IMR-90 (cell line): ENCODE measurements around the gene FBXW11. TPM values are rescaled to one million over a fixed set of nuclear protein-coding genes. Genes with fewer than 3 reads are reported as not detected.

Source experiments
- ATAC-seq: fragments of 200-7000 bp; cut with Tn5 transposase; 2 replicates; pipeline ENCODE4 v1.9.1; 2020; ENCODE audit warnings: low read depth, mild to moderate bottlenecking, moderate library complexity
- BruUV-seq: library from RNA; stranded (reverse); fragments of 400-500 nt; replicated peaks from 2 replicates; lab custom pipeline; 2021; lab: Mats Ljungman, UMichigan
- CTCF ChIA-PET: fragments of 300-600 bp; formaldehyde crosslinking; extraction: SDS; loops from one replicate; lab custom pipeline; 2021; ENCODE audit warnings: antibody characterized with exemption; lab: Yijun Ruan, JAX
- POLR2A ChIA-PET: fragments of 300-600 bp; sonication (Branson Sonifier 250); formaldehyde crosslinking; loops from one replicate; lab custom pipeline; 2022; ENCODE audit warnings: antibody characterized with exemption; ENCODE audit not compliant: unreplicated experiment; lab: Charles Lee
- DNase-seq: peaks from one replicate; pipeline ENCODE4 v3.0.0; 2013
- H2AFZ ChIP-seq: replicated peaks from 2 replicates; pipeline ENCODE3; 2013; ENCODE audit warnings: low read length, mild to moderate bottlenecking; ENCODE audit not compliant: poor library complexity
- H2AK5ac ChIP-seq: 2 replicates; pipeline ENCODE4 v1.6.1; 2013; ENCODE audit warnings: low read depth, low read length, inconsistent platforms
- H2AK9ac ChIP-seq: replicated peaks from 2 replicates; pipeline ENCODE3; 2013; ENCODE audit warnings: mild to moderate bottlenecking, low read depth, low read length, moderate library complexity; ENCODE audit not compliant: poor library complexity
- H2BK120ac ChIP-seq: 2 replicates; pipeline ENCODE4 v1.6.1; 2013; ENCODE audit warnings: low read depth, low read length, inconsistent platforms
- H2BK15ac ChIP-seq: 3 replicates; pipeline ENCODE4 v1.6.1; 2013; ENCODE audit warnings: low read depth, low read length, inconsistent platforms
- H2BK20ac ChIP-seq: 2 replicates; pipeline ENCODE4 v1.6.1; 2013; ENCODE audit warnings: low read depth, mild to moderate bottlenecking, inconsistent platforms, low read length, moderate library complexity
- H2BK5ac ChIP-seq: 2 replicates; pipeline ENCODE4 v1.6.1; 2013; ENCODE audit warnings: mild to moderate bottlenecking, low read depth, low read length, inconsistent platforms; ENCODE audit not compliant: poor library complexity, severe bottlenecking
- H3K14ac ChIP-seq: replicated peaks from 2 replicates; pipeline ENCODE4 v1.6.1; 2013; ENCODE audit warnings: low read depth, low read length, inconsistent platforms
- H3K18ac ChIP-seq: 2 replicates; pipeline ENCODE4 v1.6.1; 2013; ENCODE audit warnings: low read depth, low read length, control low read depth
- H3K23ac ChIP-seq: 2 replicates; pipeline ENCODE4 v1.6.1; 2013; ENCODE audit warnings: low read depth, low read length, inconsistent platforms
- H3K27ac ChIP-seq: 2 replicates; pipeline ENCODE4 v1.5.1; 2013; ENCODE audit warnings: mild to moderate bottlenecking, control low read depth, low read length; ENCODE audit not compliant: insufficient read depth
- H3K27me3 ChIP-seq: 2 replicates; pipeline ENCODE4 v1.6.1; 2013; ENCODE audit warnings: low read length; ENCODE audit not compliant: control insufficient read depth, insufficient read depth
- H3K36me3 ChIP-seq: 2 replicates; pipeline ENCODE4 v1.6.1; 2013; ENCODE audit warnings: low read length, mixed read lengths; ENCODE audit not compliant: control insufficient read depth, insufficient read depth
- H3K4ac ChIP-seq: 2 replicates; pipeline ENCODE4 v1.6.1; 2013; ENCODE audit warnings: low read depth, low read length, inconsistent platforms
- H3K4me1 ChIP-seq: 2 replicates; pipeline ENCODE4 v1.6.1; 2013; ENCODE audit warnings: low read length, mixed read lengths; ENCODE audit not compliant: control insufficient read depth, insufficient read depth
- H3K4me2 ChIP-seq: 2 replicates; pipeline ENCODE4 v1.6.1; 2013; ENCODE audit warnings: low read depth, mild to moderate bottlenecking, control low read depth, low read length, moderate library complexity
- H3K4me3 ChIP-seq: 2 replicates; pipeline ENCODE4 v1.5.1; 2013; ENCODE audit warnings: low read depth, mild to moderate bottlenecking, control low read depth, low read length, moderate library complexity; ENCODE audit not compliant: insufficient read depth
- H3K56ac ChIP-seq: 2 replicates; pipeline ENCODE4 v1.6.1; 2013; ENCODE audit warnings: low read length, inconsistent platforms; ENCODE audit not compliant: insufficient read depth; ENCODE audit errors: extremely low read depth
- H3K79me1 ChIP-seq, 2 experiments: 2 replicates each; pipeline ENCODE4 v1.6.1; 2013; ENCODE audit warnings: low read length in 2 of 2, inconsistent platforms in 1 of 2, low read depth in 1 of 2
- H3K9ac ChIP-seq: 2 replicates; pipeline ENCODE4 v1.6.1; 2013; ENCODE audit warnings: low read depth, low read length, control low read depth
- H3K9me1 ChIP-seq: 2 replicates; pipeline ENCODE4 v1.6.1; 2013; ENCODE audit warnings: low read length, inconsistent platforms; ENCODE audit not compliant: insufficient read depth
- H3K9me3 ChIP-seq: 2 replicates; pipeline ENCODE4 v1.6.1; 2013; ENCODE audit warnings: low read length; ENCODE audit not compliant: control insufficient read depth, insufficient read depth
- H4K20me1 ChIP-seq: 2 replicates; pipeline ENCODE4 v1.6.1; 2013; ENCODE audit warnings: low read length, inconsistent platforms; ENCODE audit not compliant: insufficient read depth
- H4K5ac ChIP-seq: 2 replicates; pipeline ENCODE4 v1.6.1; 2013; ENCODE audit warnings: mild to moderate bottlenecking, low read depth, low read length, control low read depth
- H4K8ac ChIP-seq, 2 experiments: 2 replicates each; pipeline ENCODE4 v1.6.1; 2013; ENCODE audit warnings: low read depth in 2 of 2, low read length in 2 of 2, control low read depth in 1 of 2, inconsistent platforms in 1 of 2
- H4K91ac ChIP-seq: 2 replicates; pipeline ENCODE4 v1.6.1; 2013; ENCODE audit warnings: low read depth, low read length, inconsistent platforms; ENCODE audit not compliant: insufficient read depth
- BHLHE40 ChIP-seq: fragments of 150-350 bp; IDR thresholded peaks from 2 replicates; pipeline ENCODE4 v1.6.1; 2016; ENCODE audit warnings: mild to moderate bottlenecking, low read depth, low read length
- CEBPB ChIP-seq: IDR thresholded peaks from 2 replicates; pipeline ENCODE4 v1.6.1; 2012; ENCODE audit warnings: low read depth, low read length, improper control_type of control experiment
- CHD1 ChIP-seq: IDR thresholded peaks from 2 replicates; pipeline ENCODE4 v1.6.1; 2012; ENCODE audit warnings: low read depth, low read length, improper control_type of control experiment
- CTCF ChIP-seq: conservative IDR thresholded peaks from 2 replicates; pipeline ENCODE4 v1.5.1; 2012; ENCODE audit warnings: mild to moderate bottlenecking, low read depth, low read length, improper control_type of control experiment
- ELK1 ChIP-seq: fragments of 150-350 bp; IDR thresholded peaks from 2 replicates; pipeline ENCODE4 v1.6.1; 2016; ENCODE audit warnings: low read depth, mild to moderate bottlenecking, low read length, moderate library complexity, borderline replicate concordance
- FOS ChIP-seq: fragments of 150-350 bp; IDR thresholded peaks from 2 replicates; pipeline ENCODE4 v1.6.1; 2016; ENCODE audit warnings: low read depth, low read length
- MAFK ChIP-seq: IDR thresholded peaks from 2 replicates; pipeline ENCODE4 v1.6.1; 2012; ENCODE audit warnings: low read depth, low read length, improper control_type of control experiment
- MAZ ChIP-seq: IDR thresholded peaks from 2 replicates; pipeline ENCODE4 v1.6.1; 2012; ENCODE audit warnings: low read depth, mild to moderate bottlenecking, low read length, improper control_type of control experiment, moderate library complexity, borderline replicate concordance
- MXI1 ChIP-seq: IDR thresholded peaks from 2 replicates; pipeline ENCODE4 v1.6.1; 2012; ENCODE audit warnings: low read depth, mild to moderate bottlenecking, low read length, moderate library complexity, borderline replicate concordance
- NFE2L2 ChIP-seq: fragments of 150-350 bp; IDR thresholded peaks from 2 replicates; pipeline ENCODE4 v1.6.1; 2016; ENCODE audit warnings: low read depth, mild to moderate bottlenecking, low read length
- POLR2A ChIP-seq: IDR thresholded peaks from 2 replicates; pipeline ENCODE4 v1.6.1; 2012; ENCODE audit warnings: mild to moderate bottlenecking, low read depth, low read length
- RAD21 ChIP-seq: IDR thresholded peaks from 2 replicates; pipeline ENCODE4 v1.6.1; 2012; ENCODE audit warnings: low read length, improper control_type of control experiment
- RCOR1 ChIP-seq: IDR thresholded peaks from 2 replicates; pipeline ENCODE4 v1.6.1; 2012; ENCODE audit warnings: mild to moderate bottlenecking, low read length, improper control_type of control experiment; ENCODE audit not compliant: insufficient replicate concordance
- RFX5 ChIP-seq: IDR thresholded peaks from 2 replicates; pipeline ENCODE4 v1.8.0; 2012; ENCODE audit warnings: low read depth, mild to moderate bottlenecking, low read length, moderate library complexity
- SMC3 ChIP-seq: fragments of 150-350 bp; IDR thresholded peaks from 2 replicates; pipeline ENCODE4 v1.6.1; 2016; ENCODE audit warnings: low read depth, mild to moderate bottlenecking, antibody characterized with exemption, low read length, moderate library complexity
- USF2 ChIP-seq: fragments of 150-350 bp; IDR thresholded peaks from 2 replicates; pipeline ENCODE4 v1.6.1; 2017; ENCODE audit warnings: mild to moderate bottlenecking, antibody characterized with exemption, low read length, low read depth
- WGBS, 2 experiments: methylation state at CpG; one replicate each; pipeline versions ENCODE4 v1.1.5 to v1.1.7; 2013; ENCODE audit warnings: missing lambda C conversion rate in 2 of 2; ENCODE audit not compliant: insufficient read length in 1 of 2; ENCODE audit errors: extremely low coverage in 2 of 2; 5-methylcytosine and 5-hydroxymethylcytosine counted together
- dilution Hi-C: fragments of 300-500 bp; cut with HindIII; formaldehyde crosslinking; loops from one replicate; pipeline ENCODE4 v1.14.3; 2018; ENCODE audit warnings: low sequenced_read_pairs; ENCODE audit not compliant: unreplicated experiment
- in situ Hi-C: fragments of 300-500 bp; cut with MboI; formaldehyde crosslinking; loops from 3 replicates; pipeline ENCODE4 v1.14.3; 2019; ENCODE audit warnings: low sequenced_read_pairs, inconsistent platforms, mixed read lengths
- intact Hi-C: fragments of 100-400 bp; cut with micrococcal nuclease; formaldehyde crosslinking; loops from 2 replicates; pipeline ENCODE4 v1.10.0; 2022
- polyA plus RNA-seq, 3 experiments: library from polyadenylated mRNA; depleted of rRNA; stranded (reverse); fragments of >200 nt; gene quantifications; 2 replicates each; pipeline ENCODE4 v1.2.3, GENCODE V29; 2012; ENCODE audit warnings: low replicate concordance in 1 of 3
- total RNA-seq: library from RNA; depleted of rRNA; stranded (reverse); fragments of >200 nt; gene quantifications from 2 replicates; pipeline ENCODE4 v1.2.3, GENCODE V29; 2012

The FBXW11 gene
- total and polyA plus RNA-seq, 2 of the 4 experiments (the other 2 are of a cell fraction): 34.3 to 97.1 TPM

- DNase-seq: no peak
- no peak for ATAC-seq
- WGBS, 2 experiments: 100% methylated on average over 1 of the region's 3 CpGs; no CpG with 5 or more reads in 1 of the 2 experiments
- Histone ChIP-seq H4K20me1 (peaks cover 77% of the 10 kb centered on the region), H2AK5ac (no peak overlapping the region), H3K4me1 (peaks cover 7% of the 10 kb centered on the region), H3K36me3 (no peaks in the 10 kb centered on the region), H4K5ac (no peak overlapping the region), H2AFZ (no peak overlapping the region), H3K18ac (no peak overlapping the region), H3K14ac (0 out of 2 replicates have a peak overlapping the region, but pooled peaks have one; percentile 18), H2BK5ac (no peak overlapping the region), H3K9ac (no peak overlapping the region), H2BK15ac (no peak overlapping the region), H4K91ac (no peak overlapping the region), H3K23ac (no peak overlapping the region), H2AK9ac (no peak overlapping the region), H3K27ac (no peak overlapping the region), H3K4ac (no peak overlapping the region), H3K9me3 (no peaks in the 10 kb centered on the region), H3K4me3 (no peak overlapping the region), H3K9me1 (peaks cover 14% of the 10 kb centered on the region), H3K4me2 (no peak overlapping the region), H3K79me1 (peaks cover 34 to 76% of the 10 kb centered on the region in 2 experiments), H3K27me3 (no peaks in the 10 kb centered on the region), H2BK20ac (no peak overlapping the region), H3K56ac (no peak overlapping the region), H4K8ac (no peak overlapping the region), H2BK120ac (no peak overlapping the region)
- CTCF ChIA-PET: interaction anchor here (0.7 kb wide), 1 partner anchor 55 kb away, joined by 6 read pairs; no protein-coding TSS in a partner anchor
- no peak for TF ChIP-seq CEBPB
- TF ChIP-seq SMC3: no peak
- TF ChIP-seq MAFK: no peak
- TF ChIP-seq CHD1: no peak
- TF ChIP-seq RAD21: no peak
- TF ChIP-seq POLR2A: no peak
- no peak for TF ChIP-seq USF2
- no peak for TF ChIP-seq MXI1
- no peak for TF ChIP-seq ELK1
- no peak for TF ChIP-seq CTCF
- TF ChIP-seq FOS: no peak
- no peak for TF ChIP-seq MAZ
- TF ChIP-seq NFE2L2: no peak
- no peak for TF ChIP-seq RFX5
- no peak for TF ChIP-seq BHLHE40
- TF ChIP-seq RCOR1: no peak
- intact Hi-C loops: no loop called here
- no TSS peak for BruUV-seq
- in situ Hi-C loops: no loop called here
- dilution Hi-C loops: no loop called here
- POLR2A ChIA-PET: interaction anchor here (0.7 kb wide), 1 partner anchor 58 kb away, joined by 4 read pairs; no protein-coding TSS in a partner anchor
These were observed 37.9 kb downstream of the FBXW11 start for GRCh38 chr5:171968531-171968930.
